SHP77 treated with DMSO at 0.1 percent for 48 hours (cell line): Measurements from ENCODE around the gene RASSF1.
"Not testable (repeated sequence)": the region's sequence is repeated elsewhere in the genome, so short reads cannot be mapped to it uniquely, and the experiment has no call there.

Source experiments
- DNase-seq: peaks from one replicate; lab custom pipeline; 2025; lab: John Stamatoyannopoulos, UW

The RASSF1 gene

DNA sequence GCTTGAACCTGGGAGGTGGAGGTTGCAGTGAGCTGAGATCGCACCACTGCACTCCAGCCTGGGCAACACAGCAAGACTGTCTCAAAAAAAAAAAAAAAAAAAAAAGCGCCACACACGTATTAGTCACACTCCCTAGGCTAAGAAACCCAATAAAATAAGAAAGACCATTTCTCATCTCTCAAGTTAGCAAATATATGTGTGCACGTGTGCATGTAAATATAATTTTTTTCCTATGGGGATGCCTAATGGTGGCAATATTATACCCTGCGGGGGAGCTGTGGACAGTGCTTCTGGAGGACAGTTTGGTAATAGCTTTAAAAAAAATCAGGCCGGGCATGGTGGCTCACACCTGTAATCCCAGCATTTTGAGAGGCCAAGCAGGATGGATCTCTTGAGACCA, 56.5 kb downstream of the RASSF1 start:
- DNase-seq = not testable (repeated sequence)
